Smooth muscle cell (in vitro differentiated cells): ENCODE data around the gene TBR1. TPM values are rescaled to one million over a fixed set of nuclear protein-coding genes. Genes with fewer than 3 reads are reported as not detected.
A peak's percentile ranks its signal among the peaks of the same experiment; 100 is the strongest.

ENCODE experiments used
- DNase-seq: peaks from one replicate; lab custom pipeline; 2025; ENCODE audit not compliant: unreplicated experiment; lab: John Stamatoyannopoulos, UW
- H2AFZ ChIP-seq: fragments of 200-600 bp; sonication (generic); 2 replicates; pipeline ENCODE4 v1.6.0; 2016; ENCODE audit warnings: antibody characterized with exemption, low read depth, mild to moderate bottlenecking
- H3F3A ChIP-seq: fragments of 200-600 bp; sonication (generic); 2 replicates; pipeline ENCODE4 v1.6.0; 2017; ENCODE audit warnings: antibody characterized with exemption, low read depth
- H3K27ac ChIP-seq: fragments of 200-600 bp; sonication (generic); 2 replicates; pipeline ENCODE4 v1.5.1; 2016; ENCODE audit warnings: low read depth, mild to moderate bottlenecking
- H3K27me3 ChIP-seq: fragments of 200-600 bp; sonication (generic); 2 replicates; pipeline ENCODE4 v1.6.1; 2016; ENCODE audit warnings: low read depth, mild to moderate bottlenecking
- H3K36me3 ChIP-seq: fragments of 200-600 bp; sonication (generic); 2 replicates; pipeline ENCODE4 v1.5.1; 2016; ENCODE audit warnings: low read depth
- H3K4me1 ChIP-seq: fragments of 200-600 bp; sonication (generic); 2 replicates; pipeline ENCODE4 v1.5.1; 2016; ENCODE audit warnings: low read depth
- H3K4me2 ChIP-seq: fragments of 200-600 bp; sonication (generic); 2 replicates; pipeline ENCODE4 v1.6.0; 2016; ENCODE audit warnings: mild to moderate bottlenecking
- H3K4me3 ChIP-seq: fragments of 200-600 bp; sonication (generic); 2 replicates; pipeline ENCODE4 v1.5.1; 2016; ENCODE audit warnings: mild to moderate bottlenecking
- H3K79me2 ChIP-seq: fragments of 200-600 bp; sonication (generic); 2 replicates; pipeline ENCODE4 v1.6.0; 2016; ENCODE audit warnings: low read depth, mild to moderate bottlenecking
- H3K9ac ChIP-seq: fragments of 200-600 bp; sonication (generic); 2 replicates; pipeline ENCODE4 v1.6.0; 2016; ENCODE audit warnings: low read depth
- H3K9me3 ChIP-seq: fragments of 200-600 bp; sonication (generic); replicated peaks from 2 replicates; pipeline ENCODE4 v1.5.1; 2016; ENCODE audit warnings: low read depth
- H4K20me1 ChIP-seq: fragments of 200-600 bp; sonication (generic); 2 replicates; pipeline ENCODE4 v1.6.0; 2016; ENCODE audit warnings: low read depth
- WGBS: methylation state at CpG from one replicate; pipeline ENCODE4 v1.1.7; 2016; ENCODE audit warnings: low lambda C conversion rate; 5-methylcytosine and 5-hydroxymethylcytosine counted together
- polyA plus RNA-seq: library from polyadenylated mRNA; unstranded; fragments of >200 nt; fragmentation: Nextera tagmentation; extraction: Ambion mirVana; gene quantifications from 2 replicates; pipeline ENCODE4 v1.2.1, GENCODE V29; 2016
- total RNA-seq: library from RNA; depleted of rRNA; stranded (reverse); fragments of >200 nt; gene quantifications from 2 replicates; pipeline ENCODE4 v1.2.3, GENCODE V29; 2014
- TF ChIP-seq, protein P1 (sequence below): fragments of 200-600 bp; sonication (generic); IDR thresholded peaks from 2 replicates; pipeline ENCODE4 v1.5.1; 2017; ENCODE audit warnings: borderline replicate concordance, mild to moderate bottlenecking, antibody characterized with exemption; ENCODE audit not compliant: insufficient read depth, poor library complexity, severe bottlenecking

The TBR1 gene
- total and polyA plus RNA-seq, 2 experiments from 2014 or later: 2.3 TPM; not detected in 1

DNA sequence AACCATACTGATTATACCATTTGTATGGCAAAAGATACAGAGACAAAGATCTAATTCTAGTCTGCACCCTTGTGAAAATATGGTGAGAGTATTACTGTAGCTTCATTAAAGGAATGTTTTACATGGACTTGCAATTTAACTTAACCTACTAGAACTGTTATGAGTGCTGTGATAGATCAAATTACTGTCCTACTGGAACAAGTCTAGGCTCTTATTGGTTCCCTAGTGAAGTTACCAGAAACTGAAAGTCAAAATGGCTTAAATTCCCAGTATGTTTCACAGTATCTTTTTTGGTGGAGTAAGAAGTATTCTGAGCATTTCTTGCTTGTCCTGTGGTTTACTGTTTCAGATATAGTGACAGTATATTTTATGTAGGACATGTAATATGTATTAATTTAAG lies 3.8 kb upstream of the TBR1 start:
- Histone ChIP-seq H3K9ac (no peak overlapping the region), H3K4me1 (peaks cover 19% of the 10 kb centered on the region), H3K4me3 (no peak overlapping the region), H3K4me2 (no peak overlapping the region), H2AFZ (no peak overlapping the region), H3F3A (no peaks in the 10 kb centered on the region), H3K79me2 (no peaks in the 10 kb centered on the region), H3K27me3 (peaks cover 49% of the 10 kb centered on the region), H3K27ac (no peak overlapping the region), H3K36me3 (peaks cover 3% of the 10 kb centered on the region), H3K9me3 (no peaks in the 10 kb centered on the region), H4K20me1 (no peaks in the 10 kb centered on the region)
- TF ChIP-seq, protein P1, sequence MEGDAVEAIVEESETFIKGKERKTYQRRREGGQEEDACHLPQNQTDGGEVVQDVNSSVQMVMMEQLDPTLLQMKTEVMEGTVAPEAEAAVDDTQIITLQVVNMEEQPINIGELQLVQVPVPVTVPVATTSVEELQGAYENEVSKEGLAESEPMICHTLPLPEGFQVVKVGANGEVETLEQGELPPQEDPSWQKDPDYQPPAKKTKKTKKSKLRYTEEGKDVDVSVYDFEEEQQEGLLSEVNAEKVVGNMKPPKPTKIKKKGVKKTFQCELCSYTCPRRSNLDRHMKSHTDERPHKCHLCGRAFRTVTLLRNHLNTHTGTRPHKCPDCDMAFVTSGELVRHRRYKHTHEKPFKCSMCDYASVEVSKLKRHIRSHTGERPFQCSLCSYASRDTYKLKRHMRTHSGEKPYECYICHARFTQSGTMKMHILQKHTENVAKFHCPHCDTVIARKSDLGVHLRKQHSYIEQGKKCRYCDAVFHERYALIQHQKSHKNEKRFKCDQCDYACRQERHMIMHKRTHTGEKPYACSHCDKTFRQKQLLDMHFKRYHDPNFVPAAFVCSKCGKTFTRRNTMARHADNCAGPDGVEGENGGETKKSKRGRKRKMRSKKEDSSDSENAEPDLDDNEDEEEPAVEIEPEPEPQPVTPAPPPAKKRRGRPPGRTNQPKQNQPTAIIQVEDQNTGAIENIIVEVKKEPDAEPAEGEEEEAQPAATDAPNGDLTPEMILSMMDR: no peak
- DNase-seq: no peak

GRCh38 chr2:161414042-161415033 lies 1.8 kb upstream of the TBR1 start:
- H3F3A ChIP-seq: no peaks in the 10 kb centered on the region
- H3K27ac ChIP-seq: no peak overlapping the region
- H4K20me1 ChIP-seq: no peaks in the 10 kb centered on the region
- peak overlapping the region; percentile 51 for H3K4me3 ChIP-seq
- H3K79me2 ChIP-seq: no peaks in the 10 kb centered on the region
- peaks cover 69% of the 10 kb centered on the region for H3K27me3 ChIP-seq
- H3K9ac ChIP-seq: no peak overlapping the region
- peaks cover 3% of the 10 kb centered on the region for H3K36me3 ChIP-seq
- WGBS: 3% methylated on average over 68 of the region's 69 CpGs
- TF ChIP-seq, protein P1: no peak
- peaks cover 30% of the 10 kb centered on the region for H3K4me1 ChIP-seq
- H3K4me2 ChIP-seq: peak overlapping the region; percentile 98
- no peak overlapping the region for H2AFZ ChIP-seq
- H3K9me3 ChIP-seq: no peaks in the 10 kb centered on the region
- no peak for DNase-seq

GRCh38 chr2:161415034-161415986 lies 787 bp upstream of the TBR1 start:
- Histone ChIP-seq H3K4me1 (peaks cover 30% of the 10 kb centered on the region), H3K27me3 (peaks cover 79% of the 10 kb centered on the region), H3K4me3 (peak overlapping the region; percentile 51), H3K79me2 (no peaks in the 10 kb centered on the region), H4K20me1 (no peaks in the 10 kb centered on the region), H2AFZ (no peak overlapping the region), H3K4me2 (peak overlapping the region; percentile 98), H3K9ac (no peak overlapping the region), H3K36me3 (peaks cover 3% of the 10 kb centered on the region), H3K27ac (no peak overlapping the region), H3K9me3 (no peaks in the 10 kb centered on the region), H3F3A (no peaks in the 10 kb centered on the region)
- DNase-seq: no peak
- 3% methylated on average over 29 of the region's 29 CpGs for WGBS
- TF ChIP-seq, protein P1: no peak
